ENCODE results near the gene CYB561.

DNA sequence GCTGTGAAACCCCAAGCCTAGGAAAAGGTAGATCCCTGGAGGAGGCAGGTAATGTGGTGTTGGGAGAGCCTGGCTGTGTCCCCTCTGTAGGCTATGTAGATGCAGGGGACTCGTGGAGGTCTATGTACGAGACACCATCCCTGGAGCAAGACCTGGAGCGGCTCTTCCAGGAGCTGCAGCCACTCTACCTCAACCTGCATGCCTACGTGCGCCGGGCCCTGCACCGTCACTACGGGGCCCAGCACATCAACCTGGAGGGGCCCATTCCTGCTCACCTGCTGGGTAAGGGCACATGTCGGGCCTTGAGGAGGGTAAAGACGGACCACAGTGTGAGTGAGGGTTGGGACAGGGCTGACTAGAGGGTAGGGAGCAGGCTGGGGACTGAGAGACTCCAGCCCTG is 42.7 kb upstream of the CYB561 start:
- TF ChIP-seq EZH2 (IDR thresholded peaks at IDR 0.05; ENCODE audit: insufficient read depth, poor library complexity, severe bottlenecking) (no peak), EZH2phosphoT487 (IDR thresholded peaks at IDR 0.05; ENCODE audit: insufficient read depth, low read depth) (no peak)

Data from GM23248 (cell line).